BE2C (cell line): Measurements from ENCODE around the gene MAPRE3.

Experiments
- DNase-seq: peaks from one replicate; pipeline ENCODE4 v3.0.0-alpha.2; 2020
- H3K27me3 ChIP-seq: fragments of 250-450 bp; sonication (Bioruptor Pico); 2 replicates; pipeline ENCODE4 v1.5.1; 2020; ENCODE audit warnings: mild to moderate bottlenecking
- H3K36me3 ChIP-seq: fragments of 250-450 bp; sonication (Bioruptor Pico); 2 replicates; pipeline ENCODE4 v1.5.1; 2020; ENCODE audit warnings: mild to moderate bottlenecking
- H3K4me1 ChIP-seq: fragments of 250-450 bp; sonication (Bioruptor Pico); 2 replicates; pipeline ENCODE4 v1.5.1; 2020
- H3K4me3 ChIP-seq: 2 replicates; pipeline ENCODE4 v1.5.1; 2011; ENCODE audit warnings: low read depth, low read length
- H3K9me3 ChIP-seq: fragments of 250-450 bp; sonication (Bioruptor Pico); 2 replicates; pipeline ENCODE4 v1.5.1; 2020
- TF ChIP-seq, protein P1 (sequence below): IDR thresholded peaks from 2 replicates; pipeline ENCODE4 v1.5.1; 2012; ENCODE audit warnings: mild to moderate bottlenecking, low read depth, low read length

The MAPRE3 gene

DNA sequence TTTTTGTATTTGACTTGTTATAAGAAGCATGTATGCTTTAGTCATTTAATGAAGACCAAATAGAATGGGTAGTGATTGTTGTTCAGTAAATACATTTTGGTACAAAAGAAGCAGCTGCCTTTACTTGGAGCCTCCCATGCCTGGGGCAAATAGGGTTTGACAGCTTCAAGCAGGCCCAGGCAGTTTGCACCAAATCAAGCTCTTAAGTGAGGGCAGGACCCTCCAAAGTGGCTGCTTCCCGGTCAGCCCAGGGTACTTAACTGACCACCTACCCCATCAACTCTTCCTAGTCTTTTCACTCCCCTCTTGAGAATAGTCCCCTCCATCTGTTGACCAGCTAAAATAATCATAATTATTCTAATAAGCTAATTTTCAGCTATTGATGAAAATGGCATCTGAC, 5.2 kb downstream of the MAPRE3 start:
- Histone ChIP-seq H3K27me3 (no peaks in the 10 kb centered on the region), H3K4me1 (peaks cover 31% of the 10 kb centered on the region), H3K36me3 (no peaks in the 10 kb centered on the region), H3K4me3 (no peak overlapping the region), H3K9me3 (no peaks in the 10 kb centered on the region)
- TF ChIP-seq, protein P1, sequence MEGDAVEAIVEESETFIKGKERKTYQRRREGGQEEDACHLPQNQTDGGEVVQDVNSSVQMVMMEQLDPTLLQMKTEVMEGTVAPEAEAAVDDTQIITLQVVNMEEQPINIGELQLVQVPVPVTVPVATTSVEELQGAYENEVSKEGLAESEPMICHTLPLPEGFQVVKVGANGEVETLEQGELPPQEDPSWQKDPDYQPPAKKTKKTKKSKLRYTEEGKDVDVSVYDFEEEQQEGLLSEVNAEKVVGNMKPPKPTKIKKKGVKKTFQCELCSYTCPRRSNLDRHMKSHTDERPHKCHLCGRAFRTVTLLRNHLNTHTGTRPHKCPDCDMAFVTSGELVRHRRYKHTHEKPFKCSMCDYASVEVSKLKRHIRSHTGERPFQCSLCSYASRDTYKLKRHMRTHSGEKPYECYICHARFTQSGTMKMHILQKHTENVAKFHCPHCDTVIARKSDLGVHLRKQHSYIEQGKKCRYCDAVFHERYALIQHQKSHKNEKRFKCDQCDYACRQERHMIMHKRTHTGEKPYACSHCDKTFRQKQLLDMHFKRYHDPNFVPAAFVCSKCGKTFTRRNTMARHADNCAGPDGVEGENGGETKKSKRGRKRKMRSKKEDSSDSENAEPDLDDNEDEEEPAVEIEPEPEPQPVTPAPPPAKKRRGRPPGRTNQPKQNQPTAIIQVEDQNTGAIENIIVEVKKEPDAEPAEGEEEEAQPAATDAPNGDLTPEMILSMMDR: no peak
- DNase-seq: no peak

DNA sequence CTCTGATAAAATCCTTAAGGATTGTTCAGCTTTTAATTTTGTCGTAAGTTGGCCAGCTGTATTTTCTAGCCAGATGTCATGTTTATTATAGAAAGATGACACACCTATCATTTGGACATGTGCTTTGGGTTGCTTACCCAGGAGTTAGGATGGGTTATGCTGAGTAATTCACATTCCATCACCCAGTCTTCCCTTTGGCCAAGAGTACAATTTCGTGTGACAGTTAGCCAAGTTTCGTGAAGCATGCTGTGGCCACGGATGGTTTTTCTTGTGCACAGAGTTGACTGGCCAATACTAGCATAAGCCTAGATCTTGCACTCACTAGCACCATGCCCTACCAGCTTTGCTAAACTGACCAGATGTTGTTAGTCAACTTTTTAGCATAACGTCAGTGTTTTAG, 5.8 kb downstream of the MAPRE3 start:
- H3K36me3 ChIP-seq: no peaks in the 10 kb centered on the region
- TF ChIP-seq, protein P1: no peak
- H3K4me1 ChIP-seq: peaks cover 31% of the 10 kb centered on the region
- no peaks in the 10 kb centered on the region for H3K9me3 ChIP-seq
- H3K27me3 ChIP-seq: no peaks in the 10 kb centered on the region
- no peak for DNase-seq
- H3K4me3 ChIP-seq: no peak overlapping the region

DNA sequence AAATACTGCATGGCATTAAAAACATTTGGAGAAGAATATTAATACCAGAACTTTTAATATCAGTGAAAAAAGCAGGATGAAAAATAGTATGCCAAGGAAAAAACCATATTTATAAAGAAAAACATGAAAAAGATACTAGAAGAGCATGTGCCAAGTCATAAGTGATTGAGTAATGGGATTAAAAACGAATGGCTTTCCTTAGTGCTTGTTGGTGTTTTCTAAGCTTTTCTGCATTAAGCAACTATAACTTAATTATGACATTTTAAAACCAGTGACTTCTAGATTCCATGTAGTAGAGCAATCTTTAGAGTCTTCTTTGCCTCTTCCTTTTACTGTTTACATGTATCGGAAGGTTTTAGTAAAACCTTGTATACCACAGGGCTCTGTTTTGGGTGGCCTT, 6.6 kb downstream of the MAPRE3 start:
- H3K9me3 ChIP-seq: no peaks in the 10 kb centered on the region
- TF ChIP-seq, protein P1: no peak
- H3K4me3 ChIP-seq: no peak overlapping the region
- H3K4me1 ChIP-seq: peaks cover 35% of the 10 kb centered on the region
- no peaks in the 10 kb centered on the region for H3K27me3 ChIP-seq
- H3K36me3 ChIP-seq: no peaks in the 10 kb centered on the region
- no peak for DNase-seq

DNA sequence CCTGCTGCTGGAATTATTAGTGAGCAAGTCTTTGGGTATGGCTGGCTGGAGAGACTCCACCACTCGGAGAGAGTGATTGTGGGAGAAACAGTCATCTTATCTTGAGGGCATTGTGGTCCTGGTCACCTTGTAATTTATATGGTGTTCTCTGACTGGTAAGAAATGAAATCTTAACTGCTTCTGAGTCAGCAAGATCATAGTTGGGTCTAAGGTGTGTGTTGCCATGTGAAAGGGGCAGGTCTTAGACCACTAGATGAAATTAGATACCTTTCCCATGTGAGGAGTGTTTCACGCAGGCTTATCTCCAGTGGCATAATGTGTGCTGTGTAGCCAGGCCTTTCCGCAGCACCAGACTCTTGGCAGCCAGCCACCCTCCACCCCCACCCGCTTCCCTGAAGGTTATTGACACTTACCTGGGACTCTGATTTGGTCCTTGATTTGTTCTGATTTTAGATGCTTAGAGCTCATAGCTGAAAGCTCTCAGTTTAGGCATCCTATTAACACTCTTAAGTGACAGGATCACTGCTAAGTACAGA, 7.7 kb downstream of the MAPRE3 start:
- no peaks in the 10 kb centered on the region for H3K36me3 ChIP-seq
- peak; percentile 81 for DNase-seq
- no peaks in the 10 kb centered on the region for H3K9me3 ChIP-seq
- H3K4me3 ChIP-seq: no peak overlapping the region
- TF ChIP-seq, protein P1: no peak
- H3K27me3 ChIP-seq: no peaks in the 10 kb centered on the region
- H3K4me1 ChIP-seq: peaks cover 40% of the 10 kb centered on the region

DNA sequence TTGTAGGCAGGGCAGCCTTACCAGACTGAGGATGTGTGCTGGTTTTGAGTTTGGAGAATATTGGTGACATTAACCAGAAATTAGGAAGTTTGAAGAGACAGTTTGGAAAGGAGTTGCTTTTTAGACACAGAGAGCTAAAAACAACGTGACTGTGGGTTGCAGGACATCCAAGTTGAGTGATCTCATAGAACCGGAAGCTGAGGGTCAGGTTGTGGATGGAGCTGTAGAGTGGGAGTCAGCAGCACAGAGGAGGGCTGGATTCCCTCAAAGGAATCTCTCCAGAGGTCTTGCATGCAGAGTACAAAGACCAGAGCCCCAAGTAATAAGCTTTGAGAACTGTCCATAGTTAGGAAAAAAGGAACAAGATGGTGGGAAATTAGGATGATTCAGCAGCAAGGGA, 9.3 kb downstream of the MAPRE3 start:
- Histone ChIP-seq H3K27me3 (no peaks in the 10 kb centered on the region), H3K4me1 (peaks cover 40% of the 10 kb centered on the region), H3K9me3 (no peaks in the 10 kb centered on the region), H3K4me3 (no peak overlapping the region), H3K36me3 (no peaks in the 10 kb centered on the region)
- DNase-seq: no peak
- TF ChIP-seq, protein P1: no peak

DNA sequence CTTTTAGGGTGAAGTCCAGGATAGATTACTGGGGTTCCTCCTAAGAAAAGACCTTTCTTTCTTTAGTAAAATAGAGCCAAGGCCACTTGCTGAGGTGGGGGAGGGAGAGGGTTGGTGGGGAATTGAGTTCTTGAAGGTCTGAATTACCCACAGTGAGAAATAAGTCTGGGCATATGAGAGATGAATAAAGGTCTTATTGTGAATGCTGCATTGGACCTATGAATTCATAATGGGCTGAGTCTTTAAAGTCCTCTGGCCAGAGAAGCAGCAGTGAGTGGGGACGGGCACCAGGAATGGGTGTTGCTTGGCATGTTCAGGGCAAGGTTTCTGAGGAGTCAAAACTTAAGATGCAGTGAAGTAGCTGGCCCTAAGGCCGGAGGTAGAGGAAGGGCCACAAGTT, 10.5 kb downstream of the MAPRE3 start:
- DNase-seq: no peak
- H3K27me3 ChIP-seq: no peaks in the 10 kb centered on the region
- no peak overlapping the region for H3K4me3 ChIP-seq
- no peaks in the 10 kb centered on the region for H3K36me3 ChIP-seq
- peaks cover 35% of the 10 kb centered on the region for H3K4me1 ChIP-seq
- H3K9me3 ChIP-seq: no peaks in the 10 kb centered on the region
- TF ChIP-seq, protein P1: no peak
